Stimulated activated naive CD8-positive, alpha-beta T cell treated with anti-CD3 and anti-CD28 coated beads, Interleukin-15, Interleukin-2, amounts not matched to agents 100 U/mL and 50 U/mL, for 24 hours (primary cell): ENCODE data around the gene SDS.

Source experiments
- ATAC-seq: fragments of 150-1000 bp; cut with Tn5 transposase; one replicate; pipeline ENCODE4 v1.10.0; 2021
- DNase-seq: peaks from one replicate; pipeline ENCODE4 v3.0.0; 2021

SDS gene

DNA sequence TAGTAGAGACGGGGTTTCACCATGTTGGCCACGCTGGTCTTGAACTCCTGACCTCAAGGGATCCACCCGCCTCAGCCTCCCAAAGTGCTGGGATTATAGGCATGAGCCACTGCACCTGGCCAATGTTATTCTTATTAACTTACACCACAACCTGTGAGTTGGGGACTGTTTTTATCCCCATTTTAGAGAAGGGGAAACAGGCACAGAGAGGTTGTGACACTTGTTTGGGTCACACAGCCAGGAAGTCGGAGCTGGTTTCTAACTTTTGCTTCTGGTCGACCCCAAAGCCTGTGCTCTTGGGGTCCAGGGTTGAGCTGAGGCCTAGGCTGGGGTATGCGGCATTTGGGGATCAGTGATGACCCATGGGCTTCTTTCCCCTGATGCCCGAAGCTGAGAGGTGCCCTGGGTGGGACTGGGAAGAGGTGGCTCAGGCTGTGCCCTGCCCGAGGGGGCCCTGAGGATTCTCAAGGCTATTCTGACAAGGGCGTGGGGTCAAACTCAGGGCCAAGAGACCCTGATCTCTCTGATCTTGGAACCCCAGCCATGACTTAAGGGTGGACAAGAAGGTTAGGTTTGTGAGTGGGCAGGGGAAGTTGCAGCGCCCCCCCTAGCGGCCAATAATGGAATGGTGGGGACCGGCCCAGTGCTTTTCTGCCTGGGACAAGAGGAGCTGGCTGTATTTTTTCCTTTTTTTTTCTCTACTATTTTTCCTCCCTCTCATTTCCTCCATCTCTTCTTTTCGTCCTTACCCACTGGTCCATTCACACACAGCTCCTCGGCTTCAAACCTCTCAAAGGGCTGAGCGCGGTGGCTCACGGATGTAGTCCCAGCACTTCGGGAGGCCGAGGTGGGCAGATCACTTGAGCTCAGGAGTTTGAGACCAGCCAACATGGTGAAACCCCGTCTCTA is 21.5 kb upstream of the SDS start:
- ATAC-seq (peak; percentile 41), DNase-seq (peak; percentile 70)

DNA sequence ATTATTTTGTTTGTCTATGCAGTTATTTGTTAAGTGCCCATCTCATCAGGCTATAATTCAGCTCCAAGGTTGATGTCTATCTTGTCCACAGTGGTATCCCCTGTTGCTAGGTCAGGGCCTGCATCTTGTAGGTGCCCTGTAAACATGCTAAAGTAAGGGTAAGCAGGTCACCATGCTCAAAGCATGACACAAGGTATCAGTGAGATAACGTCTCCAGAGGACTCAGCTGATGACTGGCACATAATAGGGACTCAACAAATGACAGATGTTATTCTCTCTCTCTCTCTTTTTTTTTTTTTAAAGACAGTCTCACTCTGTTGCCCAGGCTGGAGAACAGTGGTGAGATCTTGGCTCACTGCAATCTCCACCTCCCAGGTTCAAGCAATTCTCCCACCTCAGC is 20.8 kb upstream of the SDS start:
- DNase-seq (no peak), ATAC-seq (no peak)

DNA sequence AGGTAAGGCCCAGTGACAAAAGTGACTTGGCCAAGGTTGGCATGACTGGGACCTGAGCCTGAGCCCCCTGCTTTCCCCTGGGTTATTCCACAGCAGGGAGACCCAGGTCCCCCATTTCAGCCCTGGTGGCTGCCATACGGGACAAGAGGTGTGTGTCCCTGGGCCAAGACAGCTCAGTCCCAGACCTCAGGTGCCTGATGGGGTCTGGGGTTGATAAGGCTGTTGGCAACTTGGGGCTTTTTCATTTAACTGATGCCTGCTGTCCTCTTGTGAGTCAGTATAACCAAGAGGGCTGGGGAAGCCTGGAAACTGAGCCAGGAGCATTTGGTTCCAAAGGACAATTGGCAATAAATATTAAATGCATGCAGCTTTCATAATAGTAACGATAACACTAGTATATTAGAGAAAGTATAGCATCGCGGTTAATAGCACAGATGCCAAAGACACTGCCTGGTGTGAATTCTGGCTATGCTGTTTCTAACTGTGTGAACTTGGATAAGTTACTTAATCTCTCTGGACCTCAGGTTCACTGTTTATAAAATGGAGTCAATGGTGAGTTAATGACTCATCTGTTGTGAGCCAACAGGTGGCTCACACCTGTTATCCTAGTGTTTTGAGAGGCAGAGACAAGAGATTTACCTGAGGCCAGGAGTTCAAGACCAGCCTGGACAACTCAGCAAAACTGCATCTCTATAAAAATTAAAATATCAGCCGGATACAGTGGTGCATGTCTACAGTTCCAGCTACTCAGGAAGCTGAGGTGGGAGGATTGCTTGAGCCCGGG is 19.4 kb upstream of the SDS start:
- no peak for ATAC-seq
- DNase-seq: no peak

DNA sequence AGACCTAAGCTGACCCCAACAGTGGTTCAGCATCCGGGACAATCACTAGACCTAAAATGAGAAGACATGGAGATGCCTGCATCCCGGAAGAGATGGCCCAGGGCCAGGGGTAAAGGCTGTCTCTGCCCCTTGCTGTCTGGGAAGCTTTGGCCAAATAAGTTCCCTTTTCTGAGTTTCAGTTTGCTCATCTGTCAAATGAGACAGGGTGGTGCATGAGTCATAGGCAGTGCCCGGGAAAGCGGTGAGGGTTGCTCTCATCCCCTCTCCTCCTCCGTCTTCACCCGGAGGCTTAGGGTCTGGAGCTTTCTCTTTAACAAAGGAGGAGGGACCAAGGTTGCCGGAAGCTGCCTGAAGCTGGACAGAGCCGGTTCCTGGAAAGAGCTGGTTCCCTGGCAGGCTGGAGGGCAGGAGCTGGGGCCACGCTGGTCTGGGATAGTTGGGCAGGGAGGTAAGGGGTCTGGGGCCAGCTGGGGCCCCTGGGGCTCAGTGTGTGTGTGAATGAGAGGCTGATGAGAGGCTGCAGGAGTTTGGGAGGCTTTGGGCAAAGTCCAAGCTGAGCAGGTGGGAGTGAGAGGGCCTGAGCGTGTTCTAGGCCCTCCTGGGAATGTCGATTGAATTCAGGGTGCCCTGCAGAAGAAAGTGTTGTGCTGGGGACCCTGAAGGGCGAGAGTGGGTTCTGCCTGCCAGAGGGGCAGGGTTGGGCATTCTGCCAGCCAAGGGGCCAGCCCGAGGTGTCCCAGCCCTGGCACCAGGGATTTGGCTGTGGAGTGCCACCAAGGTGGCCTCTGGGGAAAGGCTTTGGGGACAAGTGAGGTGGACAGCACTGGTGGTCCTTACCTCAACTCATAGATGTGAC is 18.6 kb upstream of the SDS start, which contains the start of gene SDSL:
Gene SDSL (plus strand): TSS at position 351 of the 856 bp plus-strand sequence. CDS start 5,603 bp downstream, outside the sequence.
- ATAC-seq (peak; percentile 83), DNase-seq (peak; percentile 43)

DNA sequence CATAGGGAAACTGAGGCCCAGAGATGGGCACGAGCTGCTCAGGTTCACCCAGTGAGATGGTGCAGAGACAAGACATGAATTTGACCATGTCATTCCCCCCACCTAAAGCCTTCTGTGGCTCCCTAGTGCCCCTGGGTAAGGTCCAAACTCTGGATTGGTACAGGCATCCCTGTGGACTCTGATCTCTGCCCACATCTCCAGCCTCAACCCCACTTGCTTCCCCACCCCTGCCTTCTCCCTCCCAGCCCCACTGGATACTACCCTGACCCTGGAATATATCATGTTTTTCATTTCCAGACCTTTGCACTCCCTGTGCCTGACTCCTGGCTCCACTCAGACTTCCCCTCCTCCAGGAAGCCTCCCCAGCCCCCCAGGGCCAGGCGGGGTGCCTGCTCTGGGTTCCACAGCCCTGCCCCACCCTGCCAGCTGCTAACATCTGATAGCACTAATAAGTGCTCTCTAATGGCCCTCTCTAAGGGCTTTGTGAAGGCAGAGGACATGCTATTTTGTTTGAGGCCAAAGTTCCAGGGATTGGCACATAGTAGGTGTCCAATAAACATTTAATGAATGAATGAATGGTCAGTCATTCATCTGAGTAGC is 17.4 kb upstream of the SDS start:
- no peak for DNase-seq
- no peak for ATAC-seq

DNA sequence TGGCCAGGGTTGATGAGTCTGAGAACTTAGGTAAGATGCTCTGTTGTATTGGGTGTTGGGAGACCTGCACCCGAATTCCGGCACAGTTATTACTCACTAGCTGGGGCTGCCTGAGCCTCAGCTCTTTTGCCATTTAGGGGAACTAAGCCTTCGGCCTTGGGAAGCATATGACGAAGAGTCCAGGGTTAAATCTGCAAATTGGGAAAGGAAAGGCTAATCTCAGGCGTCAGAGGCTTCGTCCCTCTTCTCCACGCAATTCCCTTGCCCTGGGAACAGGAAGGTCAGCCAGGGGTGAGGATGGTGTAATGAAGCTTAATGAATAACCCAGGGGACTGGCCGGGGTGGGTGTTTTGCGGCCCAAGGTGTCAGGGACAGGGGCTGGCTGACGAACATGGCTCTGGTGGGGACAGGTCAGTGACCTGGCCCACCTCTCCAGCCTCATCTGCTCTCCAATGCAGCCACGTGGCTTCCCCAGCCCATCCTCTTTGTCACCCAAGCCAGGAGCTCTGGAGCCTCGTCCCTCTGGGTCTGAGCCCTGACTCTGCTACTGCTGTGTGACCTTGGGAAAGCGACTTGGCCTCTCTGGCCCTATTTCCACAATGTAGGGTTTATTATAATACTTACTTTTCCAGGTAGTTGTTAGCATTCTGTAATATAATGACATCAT is 14.7 kb upstream of the SDS start:
- DNase-seq: no peak
- ATAC-seq: no peak

DNA sequence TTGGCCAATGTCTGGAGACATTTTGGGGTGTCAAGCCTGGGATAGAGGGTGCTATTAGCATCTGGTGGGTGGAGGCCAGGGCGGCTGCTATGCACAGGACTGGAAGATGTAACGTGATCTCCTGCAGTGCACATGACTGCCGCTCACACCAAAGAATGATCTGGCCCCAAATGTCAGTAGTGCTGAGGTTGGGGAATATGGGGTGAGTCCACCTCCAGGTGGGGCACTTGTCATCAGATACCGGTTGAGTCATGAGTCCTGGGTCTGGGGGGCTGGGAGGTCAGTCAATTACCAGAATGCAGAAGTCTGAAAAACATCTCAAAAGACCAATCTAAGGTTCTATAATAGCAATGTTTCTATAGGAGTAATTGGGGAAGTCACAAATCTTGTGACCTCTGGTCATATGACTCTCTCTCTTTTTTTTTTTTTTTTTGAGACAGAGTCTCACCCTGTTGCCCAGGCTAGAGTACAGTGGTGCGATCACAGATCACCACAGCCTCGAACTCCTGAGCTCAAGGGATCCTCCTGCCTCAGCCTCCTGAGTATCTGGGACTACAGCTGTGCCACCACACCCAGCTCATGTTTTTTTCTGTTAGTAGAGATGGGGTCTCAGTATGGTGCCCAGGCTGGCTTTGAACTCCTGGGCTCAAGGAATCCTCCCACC is 12.5 kb upstream of the SDS start:
- DNase-seq: no peak
- no peak for ATAC-seq

DNA sequence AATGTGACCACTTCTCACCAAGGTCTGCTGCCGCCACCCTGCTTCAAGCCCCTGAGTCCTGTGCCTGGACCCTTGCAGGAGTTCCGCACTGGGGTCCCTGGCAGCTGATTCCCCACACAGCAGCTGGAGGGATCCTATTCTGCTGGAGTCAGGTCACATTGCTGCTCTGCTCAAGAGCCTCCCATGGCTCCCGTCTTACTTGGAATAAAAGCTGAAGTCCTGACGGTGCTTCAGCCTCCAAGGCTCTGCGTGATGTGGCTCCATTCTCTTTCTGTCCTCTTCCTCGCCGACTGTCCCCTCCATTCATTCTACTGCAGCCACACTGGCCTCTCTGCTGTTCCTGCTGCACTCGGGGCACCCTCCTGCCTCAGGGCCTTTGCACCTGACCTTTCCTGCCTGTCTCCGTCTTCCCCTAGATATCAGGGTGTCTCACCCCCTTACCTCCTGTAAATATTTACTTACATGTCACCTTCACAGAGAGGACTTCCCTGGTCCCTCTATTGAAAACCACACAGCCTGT is 10.9 kb upstream of the SDS start:
- no peak for ATAC-seq
- DNase-seq: no peak

DNA sequence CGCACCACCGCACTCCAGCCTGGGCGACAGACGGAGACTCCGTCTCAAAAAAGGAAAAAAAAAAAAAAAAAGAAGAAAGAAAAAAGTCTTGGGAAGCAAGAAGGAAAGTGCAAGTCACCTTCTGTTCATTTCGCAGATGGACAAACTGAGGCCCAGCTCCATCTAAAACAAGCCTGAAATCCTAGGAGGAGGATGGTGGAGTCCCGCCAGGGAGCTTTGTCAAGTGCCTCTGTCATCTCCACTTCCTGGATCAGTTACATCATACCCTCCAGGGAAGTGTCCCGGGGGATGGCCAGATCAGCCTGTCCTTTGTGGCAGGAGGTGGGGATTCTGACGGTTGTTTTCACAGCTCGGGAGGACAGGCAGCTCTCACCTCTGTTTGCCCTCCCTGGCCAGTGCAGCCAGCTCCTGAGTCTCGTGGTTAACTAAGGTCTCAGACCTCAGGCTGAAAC is 9.8 kb upstream of the SDS start:
- ATAC-seq: no peak
- no peak for DNase-seq

DNA sequence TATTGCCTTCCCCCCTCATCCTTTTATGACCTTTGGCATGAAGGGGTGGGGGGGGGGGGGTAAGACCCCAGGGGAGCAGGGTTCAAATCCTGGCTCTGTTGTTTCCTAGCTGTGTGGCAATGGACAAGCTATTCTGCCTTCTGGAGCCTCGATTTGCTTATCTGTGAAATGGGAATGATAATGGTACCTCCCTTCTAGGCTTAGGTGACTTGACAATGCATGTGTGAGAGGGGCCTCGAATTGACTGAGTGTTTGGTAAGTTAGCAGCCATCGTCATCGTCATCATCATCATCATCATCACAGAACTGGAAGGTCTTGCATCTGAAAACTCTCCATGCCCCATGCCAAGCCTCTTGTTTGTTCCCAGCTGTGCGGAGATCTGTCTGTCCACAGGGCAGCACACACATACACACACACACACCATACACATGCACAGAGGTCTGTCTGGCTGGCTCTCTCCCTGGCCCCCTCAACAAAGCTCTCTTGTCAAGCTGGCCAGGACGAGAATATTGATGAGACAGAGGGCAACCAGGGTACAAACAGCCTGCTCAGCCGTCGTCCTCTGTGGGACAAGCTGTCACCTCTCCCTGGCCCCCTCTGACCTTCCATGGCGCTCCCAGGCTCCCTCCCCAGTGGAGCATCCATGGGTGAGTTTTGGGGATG is 5.9 kb upstream of the SDS start:
- DNase-seq (no peak), ATAC-seq (no peak)

DNA sequence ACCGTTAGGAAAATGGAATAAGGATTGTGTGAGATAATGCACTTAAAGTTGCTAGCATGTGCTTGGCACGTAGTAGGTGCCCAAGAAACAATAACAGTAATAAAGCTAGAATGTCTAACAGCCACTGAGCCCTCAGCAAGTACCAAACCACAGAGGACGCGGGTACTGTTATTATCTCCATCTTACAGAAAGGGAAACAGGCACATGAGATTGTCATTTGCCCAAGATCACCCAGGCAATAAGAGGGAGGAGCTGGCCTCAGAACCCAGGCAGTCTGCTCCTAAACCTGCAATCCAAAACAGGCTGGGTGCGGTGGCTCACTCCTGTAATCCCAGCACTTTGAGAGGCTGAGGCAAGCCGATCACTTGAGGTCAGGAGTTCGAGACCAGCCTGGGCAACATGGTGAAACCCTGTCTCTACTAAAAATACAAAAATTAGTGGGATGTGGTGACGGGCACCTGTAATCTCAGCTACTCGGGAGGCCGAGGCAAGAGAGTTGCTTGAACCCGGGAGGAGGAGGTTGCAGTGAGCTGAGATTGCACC is 5.1 kb upstream of the SDS start:
- no peak for ATAC-seq
- DNase-seq: no peak

DNA sequence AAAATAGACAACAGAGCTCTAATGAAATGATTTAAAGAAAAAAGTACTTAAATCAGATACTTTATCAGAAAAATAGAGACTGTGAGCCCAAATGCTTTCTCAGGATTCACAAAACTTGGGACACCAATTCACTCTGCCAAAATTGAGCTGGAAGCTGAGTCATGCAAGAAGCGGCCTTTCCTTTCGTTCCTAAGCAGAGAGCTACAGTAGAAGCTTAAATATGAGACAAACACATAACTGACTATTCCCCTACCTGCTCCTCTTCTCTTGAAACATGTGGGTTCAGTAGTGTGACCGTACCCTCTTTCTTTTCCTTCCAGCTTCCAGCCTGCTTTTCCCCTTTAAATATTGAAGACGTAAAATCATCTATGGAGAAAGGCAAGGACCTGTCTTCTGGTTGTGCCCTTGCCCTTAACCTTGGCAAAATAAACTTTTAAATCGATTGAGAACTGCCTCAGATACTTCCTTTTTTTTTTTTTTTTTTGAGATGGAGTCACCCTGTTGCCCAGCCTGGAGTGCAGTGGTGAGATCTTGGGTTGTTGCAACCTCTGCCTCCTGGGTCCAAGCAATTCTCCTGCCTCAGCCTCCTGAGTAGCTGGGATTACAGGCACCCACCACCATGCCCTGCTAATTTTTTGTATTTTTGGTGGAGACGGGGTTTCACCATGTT is 4.4 kb upstream of the SDS start:
- DNase-seq (no peak), ATAC-seq (no peak)

DNA sequence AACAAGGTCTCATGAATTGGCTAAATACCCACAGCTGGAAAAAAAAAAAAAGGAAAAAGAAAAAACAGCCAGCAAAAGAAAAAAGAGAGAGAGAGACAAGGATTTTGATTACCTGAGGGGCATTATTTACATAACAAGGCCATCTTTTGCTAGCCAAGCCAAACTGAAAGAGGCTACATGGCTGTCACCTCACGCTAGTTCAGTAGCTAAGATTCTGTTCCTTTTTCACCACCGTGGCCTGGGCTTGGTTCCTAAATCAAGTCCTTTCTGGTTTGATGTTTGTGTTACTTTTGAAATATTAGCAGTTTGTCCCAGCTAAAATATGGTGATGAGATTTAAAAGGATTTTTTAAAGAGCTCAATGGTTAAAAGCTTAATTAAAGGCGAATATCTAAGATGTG is 2.0 kb upstream of the SDS start:
- ATAC-seq: no peak

DNA sequence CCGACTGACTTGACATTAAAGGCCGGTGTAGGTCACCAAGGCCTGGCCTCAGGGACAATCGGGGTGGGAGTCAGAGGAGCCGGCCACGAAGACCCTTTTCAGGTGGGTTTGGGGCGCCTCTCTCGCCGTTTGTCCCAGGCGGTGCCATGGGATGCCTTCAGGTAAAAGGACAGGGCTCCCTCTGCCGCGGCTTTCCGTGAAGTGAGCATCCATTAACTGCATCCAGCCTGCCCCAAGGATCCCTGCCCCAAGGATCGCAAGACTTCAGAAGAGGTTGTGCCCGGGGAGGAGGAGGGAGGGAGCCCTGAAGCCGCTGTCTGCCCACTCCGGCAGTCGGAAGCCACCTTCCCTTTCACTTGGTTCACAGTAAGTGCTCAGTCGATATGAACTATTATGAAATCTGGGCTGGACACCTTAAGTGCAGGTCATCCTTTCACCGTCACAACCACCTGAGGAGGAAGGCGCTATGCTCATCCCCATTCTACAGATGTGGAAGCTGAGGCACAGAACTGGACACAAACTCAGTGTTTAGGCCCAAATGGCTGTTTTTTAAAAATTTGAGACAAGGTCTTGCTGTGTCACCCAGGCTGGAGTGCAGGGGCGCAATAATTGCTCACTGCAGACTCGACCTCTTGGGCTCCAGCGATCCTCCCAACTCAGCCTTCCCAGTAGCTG is 964 bp downstream of the SDS start:
- no peak for ATAC-seq
- no peak for DNase-seq

More for the DNA sequence above, 2.0 kb upstream of the SDS start:
- no peak for DNase-seq

DNA sequence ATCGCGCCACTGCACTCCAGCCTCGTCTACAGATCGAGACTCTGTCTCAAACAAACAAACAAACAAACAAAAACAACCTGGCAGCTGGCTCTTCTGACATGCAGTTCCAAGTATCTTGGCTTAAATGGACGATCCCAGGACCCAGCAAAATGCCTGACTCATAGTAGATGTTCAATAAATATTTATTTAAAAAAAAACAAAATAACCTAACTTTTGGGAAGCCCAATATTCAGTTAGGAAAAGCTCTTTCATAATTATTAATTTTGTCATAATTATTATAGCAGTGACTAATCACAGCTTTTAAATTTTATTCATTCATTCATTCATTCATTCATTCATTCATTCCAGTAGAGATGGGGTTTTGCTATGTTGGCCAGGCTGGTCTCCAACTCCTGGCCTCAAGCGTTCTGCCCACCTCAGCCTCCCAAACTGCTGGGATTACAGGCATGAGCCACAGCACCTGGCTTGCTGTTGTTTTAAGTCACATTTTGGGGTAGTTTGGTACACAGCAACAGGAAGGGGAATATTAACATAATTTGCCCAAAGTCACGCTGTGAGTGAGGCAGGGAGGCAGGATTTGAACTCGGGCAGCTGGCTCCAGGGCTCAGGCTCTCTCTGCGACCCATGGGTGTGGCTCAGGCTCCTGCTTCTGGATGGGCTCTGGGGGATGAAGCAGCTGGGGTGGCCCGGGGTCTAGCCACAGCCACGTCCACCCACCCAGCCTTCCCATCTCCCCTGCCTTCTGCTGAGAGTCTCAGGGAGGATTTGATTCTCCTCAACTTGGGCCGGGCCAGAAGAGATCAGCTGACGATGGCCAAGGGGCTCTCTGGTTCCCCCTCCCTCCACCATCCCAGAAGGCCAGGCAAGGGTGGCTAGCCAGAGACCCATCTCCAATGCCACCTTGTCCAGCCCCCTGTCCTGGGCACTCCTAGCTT is 2.4 kb downstream of the SDS start:
- DNase-seq: no peak

DNA sequence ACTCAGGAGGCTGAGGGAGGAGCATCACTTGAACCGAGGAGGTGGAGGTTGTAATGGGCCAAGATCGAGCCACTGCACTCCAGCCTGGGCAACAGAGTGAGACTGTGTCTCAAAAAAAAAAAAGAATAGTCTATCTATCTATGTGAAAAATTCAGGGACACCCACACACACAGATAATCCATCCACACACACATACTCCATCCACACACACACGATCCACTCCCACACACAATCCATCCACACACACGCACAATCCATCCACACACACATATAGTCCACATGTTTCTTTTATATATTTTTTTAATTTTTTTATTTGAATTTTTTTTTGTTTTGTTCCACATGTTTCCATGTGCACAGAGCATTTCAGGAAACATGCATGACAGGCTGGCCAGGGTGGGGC is 3.3 kb downstream of the SDS start:
- no peak for ATAC-seq
- no peak for DNase-seq

More for the DNA sequence above, 2.4 kb downstream of the SDS start:
- ATAC-seq: no peak

DNA sequence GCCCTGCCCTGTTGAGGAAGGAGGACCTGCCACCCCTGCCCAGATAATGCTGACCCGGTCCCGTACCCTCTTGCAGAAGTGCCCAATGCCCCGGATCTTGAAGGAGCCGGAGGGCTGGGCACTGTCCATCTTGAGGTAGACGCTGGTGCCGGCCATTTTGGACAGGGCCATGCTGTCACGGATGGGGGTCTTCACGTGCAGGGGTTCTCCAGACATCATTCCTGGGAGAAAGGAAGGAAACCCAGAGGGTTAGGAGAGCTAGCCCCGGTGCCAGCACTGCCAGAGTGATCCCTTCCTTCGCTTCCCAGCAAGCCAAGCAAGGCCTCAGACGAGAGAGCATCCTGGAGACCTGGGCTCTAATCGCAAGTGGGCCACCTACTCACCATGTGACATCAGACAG is 4.2 kb downstream of the SDS start:
- ATAC-seq (no peak), DNase-seq (no peak)
